ENCODE measurements around the gene MACROH2A1. TPM values are rescaled to one million over a fixed set of nuclear protein-coding genes. Genes with fewer than 3 reads are reported as not detected.
A peak's percentile ranks its signal among the peaks of the same experiment; 100 is the strongest.

Gene MACROH2A1
- total RNA-seq, 6 donors from 2014 or later = 232 to 690 (median 355) TPM

DNA sequence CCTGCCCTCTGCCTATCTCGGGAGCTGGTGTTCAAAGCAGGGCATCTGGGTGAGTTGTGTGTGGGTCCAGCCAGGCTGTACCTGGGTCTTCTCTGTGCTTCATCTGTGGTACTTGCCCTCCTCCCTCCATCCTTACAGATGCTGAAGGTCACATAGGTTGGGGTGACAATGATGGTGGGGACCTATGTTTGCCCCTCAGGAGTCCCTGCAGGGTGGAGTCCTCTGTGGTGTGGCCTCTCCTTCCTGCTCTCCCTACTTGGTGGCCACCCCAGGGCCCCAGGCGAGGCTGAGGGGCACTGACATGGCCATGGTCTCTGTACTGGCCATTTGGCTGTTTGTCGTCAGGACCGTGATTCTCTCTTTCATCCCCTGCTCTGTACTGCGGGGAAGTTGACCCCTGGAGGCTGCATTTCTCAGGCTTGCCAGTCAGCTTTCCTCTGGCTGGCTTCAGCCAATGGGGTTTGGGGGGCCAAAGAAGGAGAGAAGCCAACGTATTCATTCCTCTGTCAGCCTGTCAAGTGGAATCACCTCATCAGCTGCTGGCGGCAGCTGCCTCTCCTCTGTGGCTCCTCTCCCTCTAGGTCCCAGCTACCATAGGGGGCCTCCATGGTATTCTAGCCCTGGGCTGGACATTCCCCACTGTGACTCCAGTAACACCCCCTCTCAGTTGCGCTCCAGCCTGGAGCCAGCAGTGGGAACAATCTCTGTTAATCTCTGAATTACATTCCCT lies 43.6 kb upstream of the MACROH2A1 start:
- DNase-seq (no peak), ATAC-seq (ENCODE audit: low FRiP score in 2 of 2) (peak in 1 of 2 donors; percentile 1)
- no peaks in the 10 kb centered on the region for H3K27me3 ChIP-seq
- 67 to 83% methylated on average over 6 to 8 of the region's 8 CpGs for WGBS, 2 donors
- H3K4me3 ChIP-seq = no peak overlapping the region
- H3K36me3 ChIP-seq = no peaks in the 10 kb centered on the region
- peaks cover 12 to 28% (median 20%) of the 10 kb centered on the region in 4 donors for H3K4me1 ChIP-seq
- peak overlapping the region in 2 of 4 donors; percentile 35 to 42 for H3K27ac ChIP-seq
- TF ChIP-seq EP300 (IDR thresholded peaks at IDR 0.05) (no peak), POLR2AphosphoS5 (IDR thresholded peaks at IDR 0.05) (no peak), POLR2A (IDR thresholded peaks at IDR 0.05) (no peak)
- TF ChIP-seq, protein P1, sequence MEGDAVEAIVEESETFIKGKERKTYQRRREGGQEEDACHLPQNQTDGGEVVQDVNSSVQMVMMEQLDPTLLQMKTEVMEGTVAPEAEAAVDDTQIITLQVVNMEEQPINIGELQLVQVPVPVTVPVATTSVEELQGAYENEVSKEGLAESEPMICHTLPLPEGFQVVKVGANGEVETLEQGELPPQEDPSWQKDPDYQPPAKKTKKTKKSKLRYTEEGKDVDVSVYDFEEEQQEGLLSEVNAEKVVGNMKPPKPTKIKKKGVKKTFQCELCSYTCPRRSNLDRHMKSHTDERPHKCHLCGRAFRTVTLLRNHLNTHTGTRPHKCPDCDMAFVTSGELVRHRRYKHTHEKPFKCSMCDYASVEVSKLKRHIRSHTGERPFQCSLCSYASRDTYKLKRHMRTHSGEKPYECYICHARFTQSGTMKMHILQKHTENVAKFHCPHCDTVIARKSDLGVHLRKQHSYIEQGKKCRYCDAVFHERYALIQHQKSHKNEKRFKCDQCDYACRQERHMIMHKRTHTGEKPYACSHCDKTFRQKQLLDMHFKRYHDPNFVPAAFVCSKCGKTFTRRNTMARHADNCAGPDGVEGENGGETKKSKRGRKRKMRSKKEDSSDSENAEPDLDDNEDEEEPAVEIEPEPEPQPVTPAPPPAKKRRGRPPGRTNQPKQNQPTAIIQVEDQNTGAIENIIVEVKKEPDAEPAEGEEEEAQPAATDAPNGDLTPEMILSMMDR (IDR thresholded peaks at IDR 0.05) = no peak
- no peaks in the 10 kb centered on the region for H3K9me3 ChIP-seq

GRCh38 chr5:135441919-135442318 lies 42.9 kb upstream of the MACROH2A1 start:
- TF ChIP-seq POLR2AphosphoS5 (IDR thresholded peaks at IDR 0.05) (no peak), POLR2A (IDR thresholded peaks at IDR 0.05) (no peak)
- no peaks in the 10 kb centered on the region for H3K27me3 ChIP-seq
- H3K4me3 ChIP-seq = no peak overlapping the region
- no peak for DNase-seq
- 67 to 87% methylated on average over 3 to 4 of the region's 4 CpGs for WGBS, 2 donors
- H3K27ac ChIP-seq = peak overlapping the region in 2 of 4 donors; percentile 35 to 42
- ATAC-seq (ENCODE audit: low FRiP score in 2 of 2) = no peak
- H3K9me3 ChIP-seq = no peaks in the 10 kb centered on the region
- no peaks in the 10 kb centered on the region for H3K36me3 ChIP-seq
- peaks cover 12 to 31% (median 22%) of the 10 kb centered on the region in 4 donors for H3K4me1 ChIP-seq

- peaks cover 12 to 31% (median 24%) of the 10 kb centered on the region in 4 donors for H3K4me1 ChIP-seq
- DNase-seq (no peak), ATAC-seq (ENCODE audit: low FRiP score in 2 of 2) (no peak)
- no peaks in the 10 kb centered on the region for H3K36me3 ChIP-seq
- no peak for TF ChIP-seq POLR2AphosphoS5 (IDR thresholded peaks at IDR 0.05)
- TF ChIP-seq POLR2A (IDR thresholded peaks at IDR 0.05) = no peak
- TF ChIP-seq EP300 (IDR thresholded peaks at IDR 0.05) = no peak
- TF ChIP-seq, protein P1 (IDR thresholded peaks at IDR 0.05) = no peak
- no peaks in the 10 kb centered on the region for H3K27me3 ChIP-seq
- peak overlapping the region in 2 of 4 donors; percentile 35 to 42 for H3K27ac ChIP-seq
- H3K9me3 ChIP-seq = no peaks in the 10 kb centered on the region
- no peak overlapping the region for H3K4me3 ChIP-seq
- WGBS, 2 donors = 35 to 44% methylated on average over 11 of the region's 11 CpGs
These were observed 42.4 kb upstream of the MACROH2A1 start for GRCh38 chr5:135441350-135441831.

DNA sequence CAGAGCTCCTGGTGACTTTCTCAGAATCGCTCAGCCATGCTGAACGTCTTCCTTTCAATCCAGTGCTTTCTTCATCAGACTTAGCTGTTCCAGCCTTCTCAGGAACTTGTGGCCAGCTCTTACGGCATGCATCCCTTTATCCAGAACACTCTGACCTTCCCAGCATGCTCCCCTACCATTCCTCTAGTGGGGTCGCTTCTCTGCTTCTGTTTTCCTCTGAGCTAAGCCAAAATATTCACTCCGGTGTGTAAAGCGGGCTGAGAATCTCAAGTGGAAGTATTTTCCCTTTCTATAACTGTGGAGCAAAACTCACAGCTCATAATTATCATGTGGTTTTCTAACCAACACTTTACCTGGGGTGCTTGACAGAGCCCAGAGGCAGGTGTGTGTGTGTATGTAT lies 41.9 kb upstream of the MACROH2A1 start:
- no peak overlapping the region for H3K4me3 ChIP-seq
- no peaks in the 10 kb centered on the region for H3K27me3 ChIP-seq
- no peak for ATAC-seq (ENCODE audit: low FRiP score in 2 of 2)
- no peak overlapping the region for H3K27ac ChIP-seq
- no peak for TF ChIP-seq POLR2A (IDR thresholded peaks at IDR 0.05)
- TF ChIP-seq POLR2AphosphoS5 (IDR thresholded peaks at IDR 0.05) = no peak
- TF ChIP-seq, protein P1 (IDR thresholded peaks at IDR 0.05) = no peak
- TF ChIP-seq EP300 (IDR thresholded peaks at IDR 0.05) = no peak
- WGBS, 2 donors = 64 to 71% methylated on average over 6 of the region's 6 CpGs
- H3K9me3 ChIP-seq = no peaks in the 10 kb centered on the region
- H3K4me1 ChIP-seq = peaks cover 12 to 31% (median 24%) of the 10 kb centered on the region in 4 donors
- DNase-seq = no peak
- no peaks in the 10 kb centered on the region for H3K36me3 ChIP-seq

DNA sequence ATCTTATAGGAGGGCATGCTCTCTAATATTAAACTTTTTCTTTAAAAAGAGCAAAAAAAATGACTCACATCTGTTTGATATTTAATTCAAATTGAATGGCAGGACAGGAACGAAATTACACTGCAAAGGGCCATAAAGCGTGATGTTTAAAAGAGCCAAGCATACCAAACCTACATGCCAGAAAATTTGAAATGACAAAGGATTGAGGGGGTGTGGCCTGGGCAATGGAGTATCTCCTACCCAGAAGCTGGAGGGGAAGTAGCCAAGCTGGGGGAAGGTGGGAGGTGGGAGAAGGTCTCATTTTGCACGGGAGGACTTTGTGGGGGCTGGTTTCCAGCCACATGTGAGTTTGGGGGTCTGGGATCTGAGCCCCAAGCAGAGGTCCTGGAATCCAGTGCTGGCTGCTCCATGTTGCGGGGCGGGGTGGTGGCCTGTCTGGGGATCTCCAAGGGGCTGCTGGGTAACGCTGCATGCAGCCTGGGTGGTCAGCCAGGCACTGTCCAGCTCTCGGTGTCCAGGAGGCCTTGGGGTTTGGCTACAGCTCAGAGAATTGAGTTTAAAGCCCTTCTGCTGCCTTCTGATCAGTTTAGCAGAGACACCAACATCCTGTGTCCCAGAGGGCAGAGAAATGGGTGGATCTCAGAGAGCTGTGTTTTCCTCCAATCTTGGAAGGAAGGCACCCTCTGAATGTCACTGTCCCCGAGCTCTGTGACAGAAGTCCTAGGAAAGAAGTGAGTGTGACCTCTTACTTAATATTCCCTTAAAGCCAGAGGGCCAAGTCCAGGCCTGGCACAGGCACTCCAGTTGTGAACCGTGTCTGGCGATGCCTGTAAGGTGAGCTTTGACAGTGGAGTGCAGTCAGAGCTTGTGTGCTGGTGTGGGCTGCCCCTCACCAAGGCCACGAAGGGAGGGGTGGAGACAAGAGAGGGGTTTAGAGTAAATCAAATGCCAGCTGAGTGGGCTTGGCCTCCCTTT lies 40.5 kb upstream of the MACROH2A1 start:
- H3K4me1 ChIP-seq = peaks cover 20 to 31% (median 25%) of the 10 kb centered on the region in 4 donors
- H3K4me3 ChIP-seq = no peak overlapping the region
- H3K27ac ChIP-seq = peak overlapping the region in 2 of 4 donors; percentile 33 to 48
- no peaks in the 10 kb centered on the region for H3K36me3 ChIP-seq
- WGBS, 2 donors = 73 to 77% methylated on average over 7 to 11 of the region's 11 CpGs
- no peaks in the 10 kb centered on the region for H3K27me3 ChIP-seq
- DNase-seq (no peak), ATAC-seq (ENCODE audit: low FRiP score in 2 of 2) (no peak)
- no peak for TF ChIP-seq EP300 (IDR thresholded peaks at IDR 0.05)
- no peak for TF ChIP-seq POLR2A (IDR thresholded peaks at IDR 0.05)
- TF ChIP-seq, protein P1 (IDR thresholded peaks at IDR 0.05) = no peak
- TF ChIP-seq POLR2AphosphoS5 (IDR thresholded peaks at IDR 0.05) = no peak
- H3K9me3 ChIP-seq = no peaks in the 10 kb centered on the region
